Upper lobe of right lung (tissue), 1 donor: ENCODE data around the gene ZSWIM6. TPM values are rescaled to one million over a fixed set of nuclear protein-coding genes. Genes with fewer than 3 reads are reported as not detected.

Experiments used
- ATAC-seq: fragments of 200-7000 bp; cut with Tn5 transposase; one replicate; pipeline ENCODE4 v1.9.1; 2020; ENCODE audit warnings: mild to moderate bottlenecking, moderate library complexity
- DNase-seq: peaks from one replicate; pipeline ENCODE4 v3.0.0-alpha.2; 2020
- H3K27ac ChIP-seq: fragments of 200-600 bp; one replicate; pipeline ENCODE4 v1.8.0; 2022
- H3K27me3 ChIP-seq: fragments of 200-600 bp; one replicate; pipeline ENCODE4 v1.8.0; 2022; ENCODE audit warnings: mild to moderate bottlenecking
- H3K36me3 ChIP-seq: fragments of 200-600 bp; one replicate; pipeline ENCODE4 v1.8.0; 2022
- H3K4me1 ChIP-seq: fragments of 200-600 bp; one replicate; pipeline ENCODE4 v1.8.0; 2022
- H3K4me3 ChIP-seq: fragments of 200-600 bp; one replicate; pipeline ENCODE4 v1.8.0; 2022; ENCODE audit warnings: mild to moderate bottlenecking
- H3K9me3 ChIP-seq: fragments of 200-600 bp; one replicate; pipeline ENCODE4 v1.8.0; 2022
- CTCF ChIP-seq: fragments of 200-600 bp; IDR thresholded peaks from one replicate; pipeline ENCODE4 v1.8.0; 2022; ENCODE audit warnings: antibody characterized with exemption
- intact Hi-C: fragments of 100-400 bp; cut with DNase I; formaldehyde crosslinking; loops from one replicate; pipeline ENCODE4 v1.11.0; 2022
- total RNA-seq: library from RNA; stranded (reverse); fragmentation: NEBNext Ultra II Directional; extraction: Animal tissue kit (Norgen Biotek cat#: 25700); gene quantifications from one replicate; pipeline ENCODE4 v1.2.1, GENCODE V29; 2021
- donor health status: DM: no; HTN: yes; CAD: no; lungs with severe emphysema.

The ZSWIM6 gene
- total RNA-seq, 1 donor from 2014 or later, result 15.7 TPM

DNA sequence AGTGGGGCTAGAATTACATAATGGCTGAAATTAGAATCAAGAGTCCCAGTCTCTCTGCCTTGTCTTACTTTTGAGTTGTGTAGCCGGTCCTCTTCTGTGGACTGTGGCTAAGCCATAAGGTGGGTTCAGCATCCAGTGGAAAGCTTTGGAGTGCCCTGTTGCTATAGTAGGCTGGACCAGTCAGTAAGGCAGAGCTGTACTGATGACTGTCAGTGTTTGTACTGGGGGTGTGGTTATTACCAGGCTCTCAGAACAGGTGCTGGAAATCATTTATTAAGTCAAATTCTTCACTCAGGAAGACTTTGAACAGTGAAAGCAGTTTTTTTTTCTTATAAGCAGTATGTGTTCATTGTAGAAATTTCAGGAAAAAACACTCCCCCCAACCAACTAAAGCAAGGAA is 129.4 kb downstream of the ZSWIM6 start:
- Histone ChIP-seq H3K36me3 (no peaks in the 10 kb centered on the region), H3K9me3 (no peaks in the 10 kb centered on the region), H3K4me1 (no peaks in the 10 kb centered on the region), H3K4me3 (no peak overlapping the region), H3K27me3 (no peaks in the 10 kb centered on the region), H3K27ac (no peak overlapping the region)
- ATAC-seq, result peak; percentile 61
- DNase-seq, result no peak
- TF ChIP-seq CTCF, result no peak
- intact Hi-C loops, result no loop called here

- Histone ChIP-seq H3K27ac (no peak overlapping the region), H3K9me3 (no peaks in the 10 kb centered on the region), H3K27me3 (no peaks in the 10 kb centered on the region), H3K4me3 (no peak overlapping the region), H3K4me1 (no peaks in the 10 kb centered on the region), H3K36me3 (no peaks in the 10 kb centered on the region)
- no peak for TF ChIP-seq CTCF
- DNase-seq, result no peak
- no peak for ATAC-seq
- intact Hi-C loops, result no loop called here
Measured at GRCh38 chr5:61461926-61462325, 129.9 kb downstream of the ZSWIM6 start.

GRCh38 chr5:61463596-61463995 is 131.5 kb downstream of the ZSWIM6 start:
- no peaks in the 10 kb centered on the region for H3K36me3 ChIP-seq
- no peak overlapping the region for H3K27ac ChIP-seq
- H3K9me3 ChIP-seq, result no peaks in the 10 kb centered on the region
- H3K4me3 ChIP-seq, result no peak overlapping the region
- intact Hi-C loops, result no loop called here
- no peaks in the 10 kb centered on the region for H3K27me3 ChIP-seq
- TF ChIP-seq CTCF, result no peak
- ATAC-seq (no peak), DNase-seq (no peak)
- H3K4me1 ChIP-seq, result peaks cover 8% of the 10 kb centered on the region

GRCh38 chr5:61464512-61464911 is 132.5 kb downstream of the ZSWIM6 start:
- ATAC-seq, result peak; percentile 32
- H3K9me3 ChIP-seq, result no peaks in the 10 kb centered on the region
- TF ChIP-seq CTCF, result no peak
- no peak overlapping the region for H3K4me3 ChIP-seq
- intact Hi-C loops, result no loop called here
- H3K27me3 ChIP-seq, result no peaks in the 10 kb centered on the region
- peaks cover 8% of the 10 kb centered on the region for H3K4me1 ChIP-seq
- H3K36me3 ChIP-seq, result no peaks in the 10 kb centered on the region
- no peak for DNase-seq
- no peak overlapping the region for H3K27ac ChIP-seq

DNA sequence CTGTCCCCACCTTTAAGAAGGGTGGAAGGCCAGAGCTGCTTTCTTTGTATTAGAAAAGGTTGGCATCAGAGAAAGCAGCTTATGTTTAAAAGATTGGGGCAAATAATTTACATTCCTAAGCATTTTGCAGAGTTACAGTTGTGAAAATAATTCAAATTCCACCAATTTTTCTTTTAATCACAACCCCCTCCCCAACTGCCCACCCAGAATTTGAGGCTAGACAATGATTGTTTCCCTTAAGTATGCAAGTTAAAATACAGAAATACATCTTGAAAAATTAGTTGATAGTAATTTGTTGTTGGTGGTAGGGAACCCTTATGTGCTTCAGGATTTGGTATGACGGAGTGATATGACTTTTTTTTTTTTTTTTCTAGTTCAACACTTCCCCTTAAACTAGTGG is 133.0 kb downstream of the ZSWIM6 start:
- H3K4me3 ChIP-seq, result no peak overlapping the region
- no peak for TF ChIP-seq CTCF
- H3K36me3 ChIP-seq, result no peaks in the 10 kb centered on the region
- intact Hi-C loops, result no loop called here
- no peak overlapping the region for H3K27ac ChIP-seq
- peaks cover 8% of the 10 kb centered on the region for H3K4me1 ChIP-seq
- no peak for ATAC-seq
- DNase-seq, result no peak
- no peaks in the 10 kb centered on the region for H3K27me3 ChIP-seq
- H3K9me3 ChIP-seq, result no peaks in the 10 kb centered on the region

- Histone ChIP-seq H3K4me3 (no peak overlapping the region), H3K36me3 (no peaks in the 10 kb centered on the region), H3K4me1 (peaks cover 8% of the 10 kb centered on the region), H3K27me3 (no peaks in the 10 kb centered on the region), H3K9me3 (no peaks in the 10 kb centered on the region), H3K27ac (no peak overlapping the region)
- ATAC-seq, result no peak
- no peak for DNase-seq
- TF ChIP-seq CTCF, result no peak
- intact Hi-C loops, result no loop called here
Measured at GRCh38 chr5:61465496-61465895, 133.4 kb downstream of the ZSWIM6 start.
